ENCODE measurements around the gene TBK1. TPM values are rescaled to one million over a fixed set of nuclear protein-coding genes. Genes with fewer than 3 reads are reported as not detected.
A peak's percentile ranks its signal among the peaks of the same experiment; 100 is the strongest.

The TBK1 gene
- total RNA-seq, 4 donors from 2014 or later = 24.9 to 38.0 (median 30.2) TPM

- TF ChIP-seq CTCF (IDR thresholded peaks at IDR 0.05) = no peak
- TF ChIP-seq POLR2A (IDR thresholded peaks at IDR 0.05) = no peak
Observed at GRCh38 chr12:64545081-64545382, 93.1 kb downstream of the TBK1 start.

GRCh38 chr12:64549108-64549507 is 97.2 kb downstream of the TBK1 start:
- no peak overlapping the region for H3K27ac ChIP-seq
- no peak for TF ChIP-seq CTCF (IDR thresholded peaks at IDR 0.05)
- TF ChIP-seq POLR2A (IDR thresholded peaks at IDR 0.05) = no peak
- DNase-seq = no peak
- H3K4me1 ChIP-seq = no peaks in the 10 kb centered on the region
- no peak overlapping the region for H3K4me3 ChIP-seq
- no peaks in the 10 kb centered on the region for H3K27me3 ChIP-seq
- no peaks in the 10 kb centered on the region for H3K36me3 ChIP-seq
- H3K9me3 ChIP-seq = no peaks in the 10 kb centered on the region

More at GRCh38 chr12:64545081-64545382, 93.1 kb downstream of the TBK1 start:
- no peaks in the 10 kb centered on the region for H3K36me3 ChIP-seq
- DNase-seq = no peak
- no peak overlapping the region for H3K4me3 ChIP-seq
- H3K4me1 ChIP-seq = no peaks in the 10 kb centered on the region
- H3K27me3 ChIP-seq = no peaks in the 10 kb centered on the region
- H3K27ac ChIP-seq = no peak overlapping the region
- no peaks in the 10 kb centered on the region for H3K9me3 ChIP-seq

- Histone ChIP-seq H3K4me3 (no peak overlapping the region), H3K36me3 (no peaks in the 10 kb centered on the region), H3K9me3 (no peaks in the 10 kb centered on the region), H3K27me3 (no peaks in the 10 kb centered on the region), H3K27ac (no peak overlapping the region), H3K4me1 (no peaks in the 10 kb centered on the region)
- DNase-seq = peak in 1 of 3 donors; percentile 30
- TF ChIP-seq CTCF (IDR thresholded peaks at IDR 0.05) (no peak), POLR2A (IDR thresholded peaks at IDR 0.05) (no peak)
Observed at GRCh38 chr12:64550755-64551154, 98.8 kb downstream of the TBK1 start.

- H3K27me3 ChIP-seq = no peaks in the 10 kb centered on the region
- H3K27ac ChIP-seq = no peak overlapping the region
- no peak for TF ChIP-seq CTCF (IDR thresholded peaks at IDR 0.05)
- no peak for TF ChIP-seq POLR2A (IDR thresholded peaks at IDR 0.05)
- H3K4me1 ChIP-seq = no peaks in the 10 kb centered on the region
- no peaks in the 10 kb centered on the region for H3K36me3 ChIP-seq
- peak in 1 of 3 donors; percentile 13 for DNase-seq
- H3K4me3 ChIP-seq = no peak overlapping the region
- H3K9me3 ChIP-seq = no peaks in the 10 kb centered on the region
Observed at GRCh38 chr12:64551676-64552075, 99.8 kb downstream of the TBK1 start.

Other genes starting within 250 kb of the TBK1 start
- 10 to 100 TPM in 1 of 4 donors, 1 to 10 TPM in 3; 1.6 to 21.3 (median 9.6) TPM for gene KICS2, start 229.8 kb upstream of the TBK1 start, total RNA-seq
- gene C12orf56, start 61.4 kb upstream of the TBK1 start, total RNA-seq = not detected
- 10 to 100 TPM; 15.6 to 73.4 (median 24.8) TPM for gene XPOT, start 47.7 kb upstream of the TBK1 start, total RNA-seq
- 10 to 100 TPM; 14.3 to 60.2 (median 27.2) TPM for gene RASSF3, start 158.4 kb downstream of the TBK1 start, total RNA-seq

Measured in Peyer's patch (tissue), 4 donors.